HepG2 (cell line): ENCODE results near the gene IZUMO4. TPM values are rescaled to one million over a fixed set of nuclear protein-coding genes. Genes with fewer than 3 reads are reported as not detected.

ENCODE experiments used
- ARID4A ChIP-seq: sonication (generic); formaldehyde crosslinking; IDR thresholded peaks from 2 replicates; pipeline ENCODE4 v1.5.0; 2020; ENCODE audit warnings: mild to moderate bottlenecking, missing genetic modification reagents, borderline replicate concordance
- BCLAF1 ChIP-seq: fragments of 450-650 bp; IDR thresholded peaks from 2 replicates; pipeline ENCODE4 v1.6.1; 2017; ENCODE audit warnings: mild to moderate bottlenecking
- BRD4 ChIP-seq: sonication (generic); formaldehyde crosslinking; IDR thresholded peaks from 2 replicates; pipeline ENCODE4 v1.4.0; 2020; ENCODE audit warnings: missing genetic modification reagents
- CBX1 ChIP-seq: IDR thresholded peaks from one replicate; pipeline ENCODE4 v1.6.1; 2016; ENCODE audit warnings: antibody characterized with exemption, low read depth
- FOSL1 ChIP-seq: sonication (generic); formaldehyde crosslinking; IDR thresholded peaks from 2 replicates; pipeline ENCODE4 v1.9.0; 2021; ENCODE audit warnings: missing genetic modification reagents, borderline replicate concordance
- HCFC1 ChIP-seq: fragments of 150-350 bp; IDR thresholded peaks from 2 replicates; pipeline ENCODE4 v1.6.1; 2014; ENCODE audit warnings: low read depth, low read length
- MEF2D ChIP-seq: sonication (generic); formaldehyde crosslinking; IDR thresholded peaks from 2 replicates; pipeline ENCODE4 v1.5.1; 2020; ENCODE audit warnings: mild to moderate bottlenecking, missing genetic modification reagents
- NFE2L2 ChIP-seq: fragments of 150-350 bp; IDR thresholded peaks from 2 replicates; pipeline ENCODE4 v1.6.1; 2014; ENCODE audit warnings: low read length
- PITX1 ChIP-seq: sonication (generic); formaldehyde crosslinking; IDR thresholded peaks from 2 replicates; pipeline ENCODE4 v1.5.1; 2020; ENCODE audit warnings: mild to moderate bottlenecking, missing genetic modification reagents
- RFX3 ChIP-seq: IDR thresholded peaks from 2 replicates; pipeline ENCODE4 v1.6.1; 2016; ENCODE audit warnings: missing biosample characterization, missing genetic modification reagents
- RNF219 ChIP-seq: sonication (generic); formaldehyde crosslinking; IDR thresholded peaks from 2 replicates; pipeline ENCODE4 v1.5.0; 2020; ENCODE audit warnings: mild to moderate bottlenecking, missing genetic modification reagents
- ZFP41 ChIP-seq: sonication (generic); formaldehyde crosslinking; IDR thresholded peaks from 2 replicates; pipeline ENCODE4 v1.4.0; 2020; ENCODE audit warnings: mild to moderate bottlenecking, missing genetic modification reagents, borderline replicate concordance
- ZMYM4 ChIP-seq: sonication (generic); formaldehyde crosslinking; IDR thresholded peaks from 2 replicates; pipeline ENCODE4 v1.8.1; 2023; ENCODE audit warnings: mild to moderate bottlenecking, missing genetic modification reagents
- ZNF383 ChIP-seq: sonication (generic); formaldehyde crosslinking; IDR thresholded peaks from 2 replicates; pipeline ENCODE4 v1.4.0; 2020; ENCODE audit warnings: missing genetic modification reagents, mild to moderate bottlenecking, borderline replicate concordance
- ZNF451 ChIP-seq: sonication (generic); formaldehyde crosslinking; IDR thresholded peaks from 2 replicates; pipeline ENCODE4 v1.5.0; 2020; ENCODE audit warnings: mild to moderate bottlenecking, missing genetic modification reagents
- ZNF567 ChIP-seq: sonication (generic); formaldehyde crosslinking; IDR thresholded peaks from 2 replicates; pipeline ENCODE4 v1.8.1; 2023; ENCODE audit warnings: mild to moderate bottlenecking, missing genetic modification reagents, borderline replicate concordance
- ZNF574 ChIP-seq: sonication (generic); formaldehyde crosslinking; IDR thresholded peaks from 2 replicates; pipeline ENCODE4 v1.4.0; 2020; ENCODE audit warnings: missing genetic modification reagents
- ZNF839 ChIP-seq: sonication (generic); formaldehyde crosslinking; IDR thresholded peaks from 2 replicates; pipeline ENCODE4 v1.4.0; 2020; ENCODE audit warnings: missing genetic modification reagents, mild to moderate bottlenecking, borderline replicate concordance
- polyA plus RNA-seq, 8 experiments: library from polyadenylated mRNA; depleted of rRNA in 3 of 8; stranded (reverse) in 7 of 8; unstranded in 1 of 8; fragments of >200 nt; fragmentation: Illumina TruSeq in 4 of 8; extraction: Trizol in 4 of 8; gene quantifications; 2 replicates each; pipeline versions ENCODE4 v1.2.1 to v1.2.3, GENCODE V29; 2011 to 2016; ENCODE audit warnings: low read depth in 4 of 8, missing spikeins in 1 of 8, mixed read lengths in 1 of 8; ENCODE audit not compliant: insufficient read depth in 1 of 8
- total RNA-seq, 5 experiments: library from RNA; depleted of rRNA; stranded (reverse); fragments of >200 nt; fragmentation: Illumina TruSeq; extraction: Trizol; gene quantifications; 2 replicates each; pipeline ENCODE4 v1.2.3, GENCODE V29; 2016; ENCODE audit warnings: low read depth in 1 of 5

The IZUMO4 gene
- total and polyA plus RNA-seq, 2 of the 13 experiments (the other 11 are each of a cell fraction or from before 2014, with no cell fraction given): 0.77 to 3.9 TPM

GRCh38 chr19:2049741-2050348, 46.9 kb upstream of the IZUMO4 start (continued):
- peak; percentile 41; the same call in 1 of the 2 replicates for TF ChIP-seq ZNF567 (CRISPR knock-in tag)
- no peak for TF ChIP-seq FOSL1 (CRISPR knock-in tag)
- no peak for TF ChIP-seq ZFP41 (CRISPR knock-in tag)
- TF ChIP-seq NFE2L2: no peak
- TF ChIP-seq RFX3 (CRISPR knock-in tag): no peak
- no peak for TF ChIP-seq BRD4 (CRISPR knock-in tag)
- no peak for TF ChIP-seq RNF219 (CRISPR knock-in tag)
- TF ChIP-seq ZNF839 (CRISPR knock-in tag): no peak
- 0 out of 2 replicates have a peak, but pooled peaks have one; percentile 24 for TF ChIP-seq ZMYM4 (CRISPR knock-in tag)
- 0 out of 2 replicates have a peak, but pooled peaks have one; percentile 48 for TF ChIP-seq ZNF451 (CRISPR knock-in tag)
- no peak for TF ChIP-seq HCFC1
- TF ChIP-seq ARID4A (CRISPR knock-in tag): peak; percentile 79
- TF ChIP-seq MEF2D: no peak
- no peak for TF ChIP-seq PITX1 (CRISPR knock-in tag)
- TF ChIP-seq BCLAF1: no peak
- no peak for TF ChIP-seq ZNF383
- no peak for TF ChIP-seq CBX1
- TF ChIP-seq ZNF574 (CRISPR knock-in tag): peak; percentile 57
